Ishikawa (cell line): ENCODE data around the gene CFAP97D1.
A peak's percentile ranks its signal among the peaks of the same experiment; 100 is the strongest.

Experiments used
- CREB1 ChIP-seq: IDR thresholded peaks from 2 replicates; pipeline ENCODE4 v1.6.1; 2012; ENCODE audit warnings: low read depth
- EGR1 ChIP-seq: IDR thresholded peaks from 2 replicates; pipeline ENCODE4 v1.6.1; 2012
- EP300 ChIP-seq: IDR thresholded peaks from 2 replicates; pipeline ENCODE4 v1.6.1; 2012; ENCODE audit warnings: borderline replicate concordance
- FOXM1 ChIP-seq: IDR thresholded peaks from 2 replicates; pipeline ENCODE4 v1.6.1; 2012; ENCODE audit warnings: low read depth, borderline replicate concordance
- NFIC ChIP-seq: IDR thresholded peaks from 2 replicates; pipeline ENCODE4 v1.6.1; 2012
- TAF1 ChIP-seq: IDR thresholded peaks from 2 replicates; pipeline ENCODE4 v1.6.1; 2012; ENCODE audit warnings: low read depth, mild to moderate bottlenecking
- TEAD4 ChIP-seq: IDR thresholded peaks from 2 replicates; pipeline ENCODE4 v1.6.1; 2012
- YY1 ChIP-seq: IDR thresholded peaks from 2 replicates; pipeline ENCODE4 v1.6.1; 2012; ENCODE audit warnings: low read depth
- ZBTB7A ChIP-seq: IDR thresholded peaks from 2 replicates; pipeline ENCODE4 v1.6.1; 2012; ENCODE audit warnings: low read depth
- TF ChIP-seq, protein P1 (sequence below): IDR thresholded peaks from 2 replicates; pipeline ENCODE4 v1.6.1; 2012; ENCODE audit warnings: low read depth, mild to moderate bottlenecking
- TF ChIP-seq, protein P2 (sequence below): IDR thresholded peaks from 2 replicates; pipeline ENCODE4 v1.6.1; 2012
- TF ChIP-seq, protein P3 (sequence below): IDR thresholded peaks from 2 replicates; pipeline ENCODE4 v1.6.1; 2012

The CFAP97D1 gene

DNA sequence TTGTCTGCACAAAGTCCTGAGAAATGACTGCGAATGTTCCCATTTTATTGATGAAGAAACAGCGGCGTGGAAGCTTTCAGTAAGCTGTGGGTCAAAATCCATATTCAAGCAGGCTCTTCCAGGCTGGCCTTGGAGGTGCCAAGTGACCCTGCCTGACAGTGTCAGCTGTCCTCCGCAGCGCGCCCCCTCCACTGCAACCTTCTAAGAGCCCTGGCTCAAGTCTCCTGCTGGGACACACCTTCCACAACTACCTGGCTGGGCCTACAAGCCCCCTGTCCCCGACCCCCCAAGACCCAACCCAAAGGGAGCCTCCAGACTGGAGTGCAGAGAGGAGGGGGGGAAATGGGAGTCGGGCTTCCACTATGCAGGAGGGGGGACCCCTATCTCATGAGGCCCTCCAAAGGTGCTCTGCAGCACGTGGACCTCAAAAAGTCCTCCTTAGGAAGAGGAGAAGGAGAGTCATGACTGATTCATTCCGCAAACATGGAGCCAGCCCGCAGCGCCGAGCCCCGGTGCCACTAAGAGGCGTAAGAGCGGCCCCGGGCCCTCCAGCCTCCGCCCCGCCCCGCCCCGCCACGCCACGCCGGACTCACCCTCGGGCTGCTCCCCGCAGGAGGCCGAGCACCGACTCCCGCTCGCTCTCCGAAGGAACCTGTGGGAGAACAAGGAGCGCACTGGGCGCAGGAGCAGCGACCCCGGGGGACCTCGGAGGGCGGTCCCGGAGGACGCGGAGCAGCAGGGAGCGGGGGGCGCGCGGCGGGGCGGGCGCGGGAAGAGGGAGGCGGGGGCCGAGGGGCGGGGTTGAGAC is 52.1 kb downstream of the CFAP97D1 start:
- TF ChIP-seq TEAD4 (no peak), ZBTB7A (0 out of 2 replicates have a peak, but pooled peaks have one; percentile 11), EP300 (0 out of 2 replicates have a peak, but pooled peaks have one; percentile 22), CREB1 (no peak)
- TF ChIP-seq, protein P1, sequence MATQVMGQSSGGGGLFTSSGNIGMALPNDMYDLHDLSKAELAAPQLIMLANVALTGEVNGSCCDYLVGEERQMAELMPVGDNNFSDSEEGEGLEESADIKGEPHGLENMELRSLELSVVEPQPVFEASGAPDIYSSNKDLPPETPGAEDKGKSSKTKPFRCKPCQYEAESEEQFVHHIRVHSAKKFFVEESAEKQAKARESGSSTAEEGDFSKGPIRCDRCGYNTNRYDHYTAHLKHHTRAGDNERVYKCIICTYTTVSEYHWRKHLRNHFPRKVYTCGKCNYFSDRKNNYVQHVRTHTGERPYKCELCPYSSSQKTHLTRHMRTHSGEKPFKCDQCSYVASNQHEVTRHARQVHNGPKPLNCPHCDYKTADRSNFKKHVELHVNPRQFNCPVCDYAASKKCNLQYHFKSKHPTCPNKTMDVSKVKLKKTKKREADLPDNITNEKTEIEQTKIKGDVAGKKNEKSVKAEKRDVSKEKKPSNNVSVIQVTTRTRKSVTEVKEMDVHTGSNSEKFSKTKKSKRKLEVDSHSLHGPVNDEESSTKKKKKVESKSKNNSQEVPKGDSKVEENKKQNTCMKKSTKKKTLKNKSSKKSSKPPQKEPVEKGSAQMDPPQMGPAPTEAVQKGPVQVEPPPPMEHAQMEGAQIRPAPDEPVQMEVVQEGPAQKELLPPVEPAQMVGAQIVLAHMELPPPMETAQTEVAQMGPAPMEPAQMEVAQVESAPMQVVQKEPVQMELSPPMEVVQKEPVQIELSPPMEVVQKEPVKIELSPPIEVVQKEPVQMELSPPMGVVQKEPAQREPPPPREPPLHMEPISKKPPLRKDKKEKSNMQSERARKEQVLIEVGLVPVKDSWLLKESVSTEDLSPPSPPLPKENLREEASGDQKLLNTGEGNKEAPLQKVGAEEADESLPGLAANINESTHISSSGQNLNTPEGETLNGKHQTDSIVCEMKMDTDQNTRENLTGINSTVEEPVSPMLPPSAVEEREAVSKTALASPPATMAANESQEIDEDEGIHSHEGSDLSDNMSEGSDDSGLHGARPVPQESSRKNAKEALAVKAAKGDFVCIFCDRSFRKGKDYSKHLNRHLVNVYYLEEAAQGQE, result no peak

DNA sequence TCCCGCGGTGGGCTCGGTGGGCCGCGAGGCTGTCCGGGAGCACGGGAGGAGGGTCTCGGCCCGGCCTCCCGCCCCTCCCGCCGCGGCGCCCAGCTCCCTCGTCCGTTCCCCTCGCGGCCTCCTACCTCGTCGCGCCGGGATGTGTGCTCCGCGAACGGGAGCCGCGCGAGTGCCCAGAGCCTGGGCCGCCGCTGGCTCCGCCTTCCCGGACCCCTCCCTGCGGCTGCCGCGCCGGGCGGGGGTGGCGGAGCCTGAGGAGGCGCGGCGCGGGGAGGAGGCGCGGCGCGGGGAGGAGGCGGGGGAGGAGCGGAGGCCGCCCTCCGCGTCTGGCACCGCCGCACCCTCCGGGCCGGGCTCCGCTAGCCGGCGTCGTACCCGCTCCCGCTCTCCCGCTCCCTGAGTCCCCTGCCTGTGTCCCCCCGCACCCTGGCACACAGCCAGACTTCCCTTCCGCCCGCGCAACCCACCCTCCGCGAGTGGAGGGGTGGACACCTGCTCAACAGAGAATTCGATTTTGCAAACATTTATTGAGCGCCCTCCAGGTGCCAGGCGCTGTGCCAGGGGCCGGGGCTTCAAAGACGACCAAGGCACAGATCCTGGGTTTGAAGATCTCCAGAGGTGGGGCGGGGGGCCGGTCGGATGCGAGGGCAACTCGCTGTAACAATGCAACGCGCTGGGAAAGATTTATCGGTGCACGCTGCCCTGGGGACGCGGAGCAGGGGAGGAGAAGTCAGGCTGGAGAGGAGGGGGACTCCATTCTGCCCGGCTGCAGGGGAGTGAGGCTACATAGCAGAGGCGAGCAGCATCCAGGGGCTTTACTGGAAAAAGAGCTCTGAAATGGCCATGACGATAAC is 53.0 kb downstream of the CFAP97D1 start, which contains the start of gene MPP3:
TSS of gene MPP3 (minus strand) at position 171 of the 854 bp plus-strand sequence. CDS start 1,240 bp downstream, outside the sequence.
- peak; percentile 86 for TF ChIP-seq NFIC
- TF ChIP-seq TAF1, result 0 out of 2 replicates have a peak, but pooled peaks have one; percentile 50
- peak; percentile 58 for TF ChIP-seq ZBTB7A
- TF ChIP-seq, protein P2, sequence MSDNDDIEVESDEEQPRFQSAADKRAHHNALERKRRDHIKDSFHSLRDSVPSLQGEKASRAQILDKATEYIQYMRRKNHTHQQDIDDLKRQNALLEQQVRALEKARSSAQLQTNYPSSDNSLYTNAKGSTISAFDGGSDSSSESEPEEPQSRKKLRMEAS, result peak; percentile 51
- peak; percentile 42 for TF ChIP-seq EGR1
- no peak for TF ChIP-seq FOXM1
- no peak for TF ChIP-seq YY1

DNA sequence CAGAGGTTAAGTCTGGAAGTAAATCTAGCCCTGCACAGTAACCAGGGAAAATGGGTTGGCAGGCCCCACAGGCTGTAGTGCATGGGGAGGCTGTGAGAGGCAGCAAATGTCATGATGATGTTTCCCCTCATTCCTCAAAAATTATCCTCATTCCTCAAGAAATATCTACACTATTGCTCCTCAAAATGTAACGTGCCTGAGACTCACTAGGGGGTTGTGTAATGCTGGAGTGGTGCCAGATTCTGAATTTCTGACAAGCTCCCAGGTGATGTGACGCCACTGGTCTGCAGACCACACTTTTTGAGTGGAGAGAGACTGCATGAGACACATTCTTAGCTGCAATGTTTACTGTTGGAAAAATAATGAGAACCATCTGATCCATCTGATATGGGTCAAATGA is 53.9 kb downstream of the CFAP97D1 start:
- TF ChIP-seq TAF1 (no peak), EGR1 (no peak), ZBTB7A (no peak), TEAD4 (no peak), NFIC (peak; percentile 40; the same call in 1 of the 2 replicates)
- TF ChIP-seq, protein P3, sequence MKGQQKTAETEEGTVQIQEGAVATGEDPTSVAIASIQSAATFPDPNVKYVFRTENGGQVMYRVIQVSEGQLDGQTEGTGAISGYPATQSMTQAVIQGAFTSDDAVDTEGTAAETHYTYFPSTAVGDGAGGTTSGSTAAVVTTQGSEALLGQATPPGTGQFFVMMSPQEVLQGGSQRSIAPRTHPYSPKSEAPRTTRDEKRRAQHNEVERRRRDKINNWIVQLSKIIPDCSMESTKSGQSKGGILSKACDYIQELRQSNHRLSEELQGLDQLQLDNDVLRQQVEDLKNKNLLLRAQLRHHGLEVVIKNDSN, result no peak
